Osteocyte (in vitro differentiated cells): ENCODE results near the gene RNF166. TPM values are rescaled to one million over a fixed set of nuclear protein-coding genes. Genes with fewer than 3 reads are reported as not detected.

Experiments used
- DNase-seq: peaks from one replicate; pipeline ENCODE4 v3.0.0; 2021; ENCODE audit warnings: mixed read lengths; ENCODE audit not compliant: unreplicated experiment; ENCODE audit errors: extremely low spot score
- H3K27ac Mint-ChIP-seq: one replicate; pipeline ENCODE4 v1.8.0; 2021; ENCODE audit warnings: mild to moderate bottlenecking, mixed read lengths; ENCODE audit not compliant: unreplicated experiment
- H3K27me3 Mint-ChIP-seq: one replicate; pipeline ENCODE4 v1.8.0; 2021; ENCODE audit warnings: mixed read lengths; ENCODE audit not compliant: unreplicated experiment
- H3K36me3 Mint-ChIP-seq: one replicate; pipeline ENCODE4 v1.8.0; 2021; ENCODE audit warnings: mixed read lengths; ENCODE audit not compliant: unreplicated experiment
- H3K4me1 Mint-ChIP-seq: one replicate; pipeline ENCODE4 v1.8.0; 2021; ENCODE audit warnings: mixed read lengths; ENCODE audit not compliant: unreplicated experiment
- H3K4me3 Mint-ChIP-seq: one replicate; pipeline ENCODE4 v1.8.0; 2021; ENCODE audit warnings: mild to moderate bottlenecking, moderate library complexity, mixed read lengths; ENCODE audit not compliant: unreplicated experiment
- H3K9me3 Mint-ChIP-seq: one replicate; pipeline ENCODE4 v1.8.0; 2021; ENCODE audit warnings: mixed read lengths; ENCODE audit not compliant: unreplicated experiment
- CTCF ChIP-seq: fragments of 200-600 bp; sonication (generic); IDR thresholded peaks from 2 replicates; pipeline ENCODE4 v1.5.0; 2021; ENCODE audit warnings: antibody characterized with exemption, mild to moderate bottlenecking, moderate library complexity
- total RNA-seq: library from RNA; stranded (reverse); gene quantifications from 2 replicates; pipeline ENCODE4 v1.2.1, GENCODE V29; 2021

RNF166 gene
- total RNA-seq, 1 donor from 2014 or later = 17.2 TPM

DNA sequence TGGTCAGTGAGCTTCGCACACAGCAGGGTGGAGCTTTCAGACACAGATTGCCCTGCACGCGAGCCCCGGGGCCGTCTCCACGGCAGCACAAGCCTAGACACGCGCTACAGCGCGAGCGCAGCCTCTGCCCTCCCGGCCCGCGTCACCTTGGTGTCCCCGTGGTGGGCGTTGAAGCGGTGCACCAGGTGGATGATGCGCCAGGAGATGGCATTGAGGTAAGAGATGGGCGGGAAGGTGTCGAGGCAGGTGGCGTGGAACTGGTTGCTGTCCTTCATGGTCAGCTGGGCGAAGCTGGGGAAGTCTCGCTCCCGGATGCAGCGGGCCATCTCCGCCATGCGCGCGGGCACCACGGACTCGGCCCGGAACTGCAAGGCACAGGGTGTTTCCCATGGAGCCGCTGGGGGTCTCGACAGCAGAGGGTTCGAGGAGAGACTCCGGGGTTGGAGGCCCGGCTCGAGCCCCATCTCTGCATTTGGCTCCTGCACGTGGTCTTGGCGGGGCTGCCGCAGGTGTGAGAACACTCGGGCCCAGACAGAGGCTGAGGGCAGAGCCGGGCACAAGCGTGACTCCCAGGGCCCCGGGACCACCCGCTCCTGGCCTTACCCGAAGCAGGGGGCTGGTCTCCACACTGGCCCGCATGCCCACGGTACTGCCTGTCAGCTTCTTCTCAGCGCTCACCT is 51.0 kb downstream of the RNF166 start:
- H3K27ac Mint-ChIP-seq = no peak overlapping the region
- DNase-seq = no peak
- no peaks in the 10 kb centered on the region for H3K27me3 Mint-ChIP-seq

GRCh38 chr16:88654363-88655052 is 51.7 kb downstream of the RNF166 start:
- no peak for TF ChIP-seq CTCF
- Mint-ChIP-seq H3K4me3 (no peak overlapping the region), H3K27ac (no peak overlapping the region), H3K9me3 (no peaks in the 10 kb centered on the region), H3K27me3 (no peaks in the 10 kb centered on the region), H3K36me3 (peaks cover 7% of the 10 kb centered on the region), H3K4me1 (peaks cover 11% of the 10 kb centered on the region)
- DNase-seq = no peak

More for the DNA sequence above, 51.0 kb downstream of the RNF166 start:
- no peak for TF ChIP-seq CTCF
- Mint-ChIP-seq H3K4me3 (no peak overlapping the region), H3K36me3 (peaks cover 7% of the 10 kb centered on the region), H3K4me1 (peaks cover 8% of the 10 kb centered on the region), H3K9me3 (no peaks in the 10 kb centered on the region)

GRCh38 chr16:88653596-88654362 is 52.4 kb downstream of the RNF166 start:
- Mint-ChIP-seq H3K4me3 (no peak overlapping the region), H3K36me3 (peaks cover 7% of the 10 kb centered on the region), H3K4me1 (peaks cover 15% of the 10 kb centered on the region), H3K27ac (no peak overlapping the region), H3K9me3 (no peaks in the 10 kb centered on the region), H3K27me3 (no peaks in the 10 kb centered on the region)
- no peak for TF ChIP-seq CTCF
- DNase-seq = no peak

DNA sequence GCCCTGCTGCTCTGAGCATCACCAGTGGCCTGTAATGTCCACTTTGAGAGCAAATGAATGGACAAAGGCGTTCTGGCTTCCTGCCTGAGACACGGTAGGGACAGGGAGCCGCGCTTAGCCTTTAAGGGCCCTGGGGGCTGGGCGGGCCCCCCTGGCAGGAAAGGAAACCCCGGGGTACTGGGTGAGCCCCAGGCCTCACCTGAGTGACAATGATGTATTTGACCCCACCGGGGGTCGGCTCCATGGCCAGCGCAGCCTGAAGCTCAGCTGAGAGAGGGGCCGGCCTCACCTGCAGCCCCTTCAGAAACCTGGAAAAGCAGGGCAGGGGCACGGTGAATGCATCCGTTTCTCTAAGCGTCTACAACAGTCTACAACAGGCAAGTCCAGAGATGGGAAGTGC is 53.1 kb downstream of the RNF166 start:
- DNase-seq = no peak
- no peak overlapping the region for H3K4me3 Mint-ChIP-seq
- no peak for TF ChIP-seq CTCF
- H3K9me3 Mint-ChIP-seq = no peaks in the 10 kb centered on the region
- H3K36me3 Mint-ChIP-seq = peaks cover 7% of the 10 kb centered on the region
- no peak overlapping the region for H3K27ac Mint-ChIP-seq
- H3K27me3 Mint-ChIP-seq = no peaks in the 10 kb centered on the region
- H3K4me1 Mint-ChIP-seq = peaks cover 15% of the 10 kb centered on the region

DNA sequence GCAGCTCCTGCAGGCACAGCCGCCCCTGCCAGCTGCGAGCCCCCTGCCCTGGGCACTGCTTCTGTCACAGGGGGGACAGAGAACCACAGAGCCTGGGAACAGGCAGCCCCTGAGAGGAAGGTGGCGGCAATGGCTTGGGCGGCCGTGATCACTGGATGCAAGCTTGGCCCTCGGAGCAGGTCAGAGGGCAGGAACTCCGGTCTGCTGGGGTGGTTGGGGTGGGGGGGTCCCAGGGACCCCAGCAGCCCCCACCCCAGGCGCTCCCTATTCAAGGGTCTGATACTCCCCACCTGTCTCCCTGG is 53.5 kb downstream of the RNF166 start:
- no peak for DNase-seq
- Mint-ChIP-seq H3K27ac (no peak overlapping the region), H3K9me3 (no peaks in the 10 kb centered on the region), H3K27me3 (no peaks in the 10 kb centered on the region), H3K4me3 (no peak overlapping the region), H3K4me1 (peaks cover 15% of the 10 kb centered on the region), H3K36me3 (peaks cover 7% of the 10 kb centered on the region)
- TF ChIP-seq CTCF = no peak
